GM18511 (cell line): ENCODE data around the gene HTR3A.

Source experiments
- ATAC-seq: cut with Tn5 transposase; IDR thresholded peaks from one replicate; pipeline ENCODE4 v1.9.1; 2021; ENCODE audit warnings: mild to moderate bottlenecking, moderate library complexity; ENCODE audit not compliant: unreplicated experiment

Gene HTR3A

DNA sequence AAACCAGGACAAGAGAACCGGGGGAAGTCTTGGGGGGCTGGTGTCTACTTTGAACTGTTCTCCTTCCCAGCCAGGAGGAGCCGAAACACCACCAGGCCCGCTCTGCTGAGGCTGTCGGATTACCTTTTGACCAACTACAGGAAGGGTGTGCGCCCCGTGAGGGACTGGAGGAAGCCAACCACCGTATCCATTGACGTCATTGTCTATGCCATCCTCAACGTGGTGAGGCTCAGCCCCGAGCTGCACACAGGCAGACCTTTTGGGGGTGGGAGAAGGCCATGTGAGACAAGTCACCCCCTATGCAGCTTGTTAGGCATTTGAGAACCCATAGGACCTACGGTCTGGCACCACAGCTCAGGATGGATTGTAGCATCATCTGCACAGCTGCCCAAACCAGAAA is 2.8 kb downstream of the HTR3A start:
- ATAC-seq = no peak

GRCh38 chr11:113979431-113979830 is 4.5 kb downstream of the HTR3A start:
- ATAC-seq = no peak

GRCh38 chr11:113980785-113981184 is 5.9 kb downstream of the HTR3A start:
- ATAC-seq = no peak

- ATAC-seq = no peak
Observed at GRCh38 chr11:113982306-113982705, 7.4 kb downstream of the HTR3A start.

GRCh38 chr11:113984781-113985180 is 9.9 kb downstream of the HTR3A start:
- no peak for ATAC-seq

DNA sequence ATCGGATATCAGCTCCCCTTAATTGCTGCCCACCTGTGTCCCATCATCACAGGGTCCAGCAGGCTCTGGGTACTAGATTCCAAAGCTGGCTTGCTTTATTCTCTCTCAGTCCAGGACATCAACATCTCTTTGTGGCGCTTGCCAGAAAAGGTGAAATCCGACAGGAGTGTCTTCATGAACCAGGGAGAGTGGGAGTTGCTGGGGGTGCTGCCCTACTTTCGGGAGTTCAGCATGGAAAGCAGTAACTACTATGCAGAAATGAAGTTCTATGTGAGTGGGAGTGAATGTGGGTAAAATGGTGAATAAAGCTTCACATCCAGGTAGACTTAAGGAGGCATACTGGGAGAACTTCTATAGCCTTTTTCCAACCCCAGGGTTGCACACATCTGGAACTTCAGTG is 11.0 kb downstream of the HTR3A start:
- no peak for ATAC-seq

DNA sequence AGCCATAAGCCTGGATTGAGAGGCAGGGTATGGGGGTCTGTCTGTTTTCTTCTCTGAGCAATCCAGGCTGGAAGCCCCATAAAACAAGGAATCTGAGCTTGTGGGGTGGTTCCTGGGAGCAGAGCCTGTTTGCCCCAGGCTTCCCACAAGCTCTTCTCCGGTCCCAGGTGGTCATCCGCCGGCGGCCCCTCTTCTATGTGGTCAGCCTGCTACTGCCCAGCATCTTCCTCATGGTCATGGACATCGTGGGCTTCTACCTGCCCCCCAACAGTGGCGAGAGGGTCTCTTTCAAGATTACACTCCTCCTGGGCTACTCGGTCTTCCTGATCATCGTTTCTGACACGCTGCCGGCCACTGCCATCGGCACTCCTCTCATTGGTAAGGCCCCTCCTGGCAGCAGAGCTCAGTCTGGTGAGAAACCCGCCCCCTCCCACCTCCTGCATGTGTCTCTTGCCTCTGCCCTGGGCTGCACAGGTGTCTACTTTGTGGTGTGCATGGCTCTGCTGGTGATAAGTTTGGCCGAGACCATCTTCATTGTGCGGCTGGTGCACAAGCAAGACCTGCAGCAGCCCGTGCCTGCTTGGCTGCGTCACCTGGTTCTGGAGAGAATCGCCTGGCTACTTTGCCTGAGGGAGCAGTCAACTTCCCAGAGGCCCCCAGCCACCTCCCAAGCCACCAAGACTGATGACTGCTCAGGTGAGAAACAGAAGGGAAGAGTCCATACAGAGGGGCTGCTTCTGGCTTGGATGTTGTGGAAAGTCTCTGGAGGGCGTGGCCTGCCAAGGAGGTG is 11.6 kb downstream of the HTR3A start:
- no peak for ATAC-seq

GRCh38 chr11:113989381-113989780 is 14.5 kb downstream of the HTR3A start:
- no peak for ATAC-seq

GRCh38 chr11:113989916-113990315 is 15.0 kb downstream of the HTR3A start:
- ATAC-seq = no peak

- no peak for ATAC-seq
Observed at GRCh38 chr11:113991170-113991569, 16.3 kb downstream of the HTR3A start.

DNA sequence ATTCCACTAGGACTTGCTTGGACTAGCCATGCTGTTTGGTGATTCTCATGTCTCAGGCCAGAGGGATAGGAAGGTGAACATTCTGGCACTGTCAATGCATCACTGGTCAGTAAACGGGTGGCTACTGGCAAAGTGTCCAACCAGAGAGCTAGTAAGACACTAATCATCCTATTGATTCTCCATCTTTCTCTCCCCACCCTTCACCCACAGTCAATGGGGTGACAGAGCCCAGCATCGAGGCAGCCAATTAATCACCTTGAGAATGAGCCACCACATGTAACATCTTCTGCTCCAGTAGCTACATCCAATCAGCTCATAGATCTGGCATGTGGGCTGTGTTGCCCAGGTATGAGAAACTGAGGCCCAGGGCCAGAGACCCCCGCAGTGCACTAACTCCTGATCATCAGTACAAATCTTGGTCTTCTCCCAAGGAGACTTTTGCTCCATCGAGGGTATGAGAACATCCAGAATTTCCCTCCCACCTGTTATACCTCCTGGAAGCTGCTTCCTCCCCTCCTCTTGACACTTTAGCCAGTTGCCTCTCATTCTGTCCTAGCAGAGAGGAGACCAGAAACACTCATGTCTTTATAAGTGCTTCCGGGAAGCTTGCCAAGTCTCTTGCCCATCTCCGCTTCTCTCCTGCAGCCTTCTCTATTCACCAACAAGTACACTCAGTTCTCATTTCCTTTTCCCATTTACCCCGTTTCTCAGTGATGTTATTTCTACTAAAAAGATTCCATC is 17.0 kb downstream of the HTR3A start:
- ATAC-seq = no peak

DNA sequence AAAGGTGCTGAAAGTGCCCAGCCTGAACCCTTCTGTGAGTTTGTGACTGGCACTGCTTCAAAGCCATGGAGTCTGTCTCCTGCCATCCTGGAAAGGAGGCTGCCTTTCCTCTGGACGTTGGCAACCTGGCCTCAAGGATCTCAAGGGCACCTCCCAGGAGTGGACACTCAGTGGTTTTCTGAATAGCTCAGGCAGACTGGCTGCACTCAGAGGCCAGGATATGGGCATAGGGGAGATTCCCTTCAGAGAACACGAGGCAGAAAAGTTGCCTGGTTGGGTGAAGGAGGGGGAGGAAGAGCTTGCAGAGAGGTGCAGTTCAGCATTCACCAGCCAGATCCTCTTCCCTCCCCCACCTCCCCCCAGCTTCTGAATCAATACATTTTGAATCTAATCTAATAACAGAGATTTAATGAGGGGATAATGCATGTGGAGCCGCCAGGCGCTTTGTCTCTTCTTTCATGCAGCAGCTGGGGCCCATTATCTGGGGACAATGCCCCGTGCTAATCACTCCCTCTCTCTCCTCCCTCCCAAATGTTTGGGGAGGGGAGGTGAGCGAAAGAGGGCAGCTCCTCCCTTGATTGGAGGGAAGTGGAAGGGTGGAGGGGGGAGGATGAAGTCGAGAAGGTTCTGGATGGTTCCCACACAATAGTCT is 17.7 kb downstream of the HTR3A start:
- no peak for ATAC-seq

DNA sequence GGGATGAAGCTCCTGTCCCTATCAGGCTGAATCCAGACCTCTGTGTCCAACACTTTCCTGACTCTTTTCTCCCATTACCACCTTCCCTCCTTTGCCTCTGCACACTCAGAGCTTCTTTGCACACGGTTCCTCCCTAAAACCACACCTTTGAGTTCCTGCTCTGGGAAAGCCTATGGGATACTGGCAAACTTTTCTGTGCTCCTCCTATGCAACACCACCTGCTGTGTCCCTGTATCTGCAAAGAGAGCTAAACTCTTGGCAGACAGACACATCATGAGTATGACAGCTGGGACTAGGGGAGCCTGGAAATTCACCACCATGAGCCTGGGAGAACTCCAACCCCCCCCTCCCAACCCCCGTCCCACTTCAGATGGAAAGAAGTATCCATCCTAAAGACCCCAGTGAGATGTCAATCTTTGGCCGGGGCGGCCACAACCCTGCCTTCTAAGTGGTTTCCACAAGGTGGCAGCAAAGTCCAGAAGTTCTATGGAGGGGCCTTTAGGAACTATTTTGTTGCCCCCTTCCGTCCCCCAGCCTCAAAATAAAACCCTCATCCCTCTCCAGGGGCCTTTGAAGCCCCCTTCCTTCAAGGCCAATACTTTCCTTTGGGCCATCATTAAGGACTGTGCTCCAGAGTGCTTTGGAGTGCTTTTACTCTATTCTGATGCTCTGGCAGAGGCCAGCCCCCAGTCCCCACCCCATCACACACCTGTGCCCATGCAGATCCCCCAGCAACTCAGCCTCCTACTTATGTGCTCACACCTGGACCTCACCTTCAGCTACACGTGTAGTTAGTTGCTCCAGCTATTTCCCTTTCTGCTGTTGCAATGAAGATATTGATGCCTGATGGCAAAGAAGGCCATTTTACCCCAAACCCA is 19.4 kb downstream of the HTR3A start:
- no peak for ATAC-seq

- no peak for ATAC-seq
Observed at GRCh38 chr11:113997473-113997872, 22.6 kb downstream of the HTR3A start.

DNA sequence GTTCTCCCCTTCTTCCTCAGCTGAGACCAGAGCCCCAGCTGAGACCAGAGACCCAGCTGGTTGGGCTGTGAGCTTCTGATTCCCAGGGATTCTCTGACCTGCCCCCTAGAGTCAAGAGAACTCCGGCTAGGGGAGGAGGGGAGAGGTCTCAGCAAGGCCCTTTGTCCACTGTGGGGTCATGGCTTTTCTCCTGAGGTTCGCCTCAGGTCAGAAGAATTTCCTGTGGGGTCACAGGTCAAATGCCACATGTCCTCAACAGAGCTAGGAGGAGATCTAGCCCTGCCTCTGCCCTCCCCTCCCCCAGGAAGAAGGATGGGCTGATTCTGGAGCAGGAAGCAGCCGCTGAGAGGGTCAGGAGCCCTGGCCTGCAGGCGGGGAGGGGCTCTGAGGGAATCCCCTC is 23.7 kb downstream of the HTR3A start:
- no peak for ATAC-seq

DNA sequence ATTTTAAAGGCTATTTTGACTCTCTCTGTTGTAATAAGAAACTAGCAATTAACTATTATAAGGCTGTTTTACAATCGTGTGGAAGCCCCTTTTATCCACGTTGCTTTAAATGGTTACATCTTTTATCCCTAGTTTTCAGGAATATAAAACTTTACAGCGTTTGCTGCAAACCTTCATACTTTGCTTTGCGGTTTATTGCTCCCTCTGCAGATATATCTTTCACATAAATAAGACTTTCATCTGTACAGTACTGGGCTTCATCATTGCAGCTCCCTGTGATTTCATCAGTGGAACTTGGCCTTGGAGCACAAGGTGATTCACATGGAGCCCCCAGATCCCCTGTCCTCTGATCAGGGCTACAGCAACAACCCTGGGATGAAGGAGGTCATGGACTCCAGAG is 25.6 kb downstream of the HTR3A start:
- ATAC-seq = no peak

- ATAC-seq = no peak
Observed at GRCh38 chr11:114001416-114001815, 26.5 kb downstream of the HTR3A start.

DNA sequence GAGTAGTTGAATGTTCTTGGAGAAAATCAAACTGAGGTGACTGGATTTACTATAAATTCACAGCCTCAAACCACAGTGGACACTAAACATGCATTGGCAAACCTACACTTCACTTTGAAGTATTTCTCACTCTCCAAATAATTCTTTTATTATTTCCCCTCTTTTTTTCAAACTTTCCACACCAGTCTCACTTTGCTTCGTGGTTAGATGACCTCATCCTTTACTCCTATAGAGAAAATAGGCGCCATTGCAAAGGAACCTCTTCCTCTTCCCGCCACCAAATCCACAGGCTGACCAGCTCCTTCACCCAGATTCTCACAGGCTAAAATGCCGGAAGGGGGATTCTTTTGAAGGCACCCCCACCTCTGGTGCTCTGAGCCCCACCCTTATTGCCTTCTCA is 33.4 kb downstream of the HTR3A start:
- no peak for ATAC-seq

GRCh38 chr11:114010931-114011330 is 36.0 kb downstream of the HTR3A start:
- no peak for ATAC-seq

GRCh38 chr11:114011443-114011842 is 36.5 kb downstream of the HTR3A start:
- no peak for ATAC-seq

DNA sequence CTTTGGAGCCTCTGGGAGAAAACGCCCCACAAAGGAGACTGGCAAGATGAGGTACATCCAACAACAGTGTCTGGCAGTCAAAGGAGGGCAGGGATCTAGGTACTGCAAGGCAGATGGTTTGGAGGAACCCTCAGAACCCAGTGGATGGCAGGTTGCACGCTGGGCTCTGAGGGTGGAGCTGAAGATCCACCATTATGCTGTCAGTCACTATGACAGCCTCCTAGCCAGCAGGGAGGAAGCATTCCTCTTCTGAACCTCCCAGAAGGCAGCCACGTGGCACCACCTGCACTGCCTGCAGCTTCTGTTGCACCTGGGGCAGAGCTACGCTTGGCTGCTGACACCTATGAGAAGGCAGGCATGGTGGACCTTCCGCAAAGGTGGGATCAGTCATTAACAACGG is 40.2 kb downstream of the HTR3A start:
- no peak for ATAC-seq
